OCI-LY7 (cell line): ENCODE results near the gene ARID5B.

Experiments used
- CTCF ChIP-seq: fragments of 200-600 bp; sonication (generic); conservative IDR thresholded peaks from 2 replicates; pipeline ENCODE4 v1.5.1; 2014; ENCODE audit warnings: mild to moderate bottlenecking, antibody characterized with exemption, low read length, moderate library complexity, mixed read lengths
- EZH2phosphoT487 ChIP-seq: fragments of 200-600 bp; sonication (generic); IDR thresholded peaks from 2 replicates; pipeline ENCODE4 v1.6.1; 2018; ENCODE audit warnings: low read depth, borderline replicate concordance, mild to moderate bottlenecking, mixed run types, antibody characterized with exemption, low read length, moderate library complexity, mixed read lengths

GRCh38 chr10:61964949-61965702 is 63.6 kb downstream of the ARID5B start:
- no peak for TF ChIP-seq CTCF
- TF ChIP-seq EZH2phosphoT487 = no peak
